GM12878 (cell line): ENCODE data around the gene RPS6KC1.

Experiments
- CTCF ChIP-seq, 3 experiments: IDR thresholded peaks in 2 of 3; conservative IDR thresholded peaks in 1 of 3; 2 replicates each; pipeline ENCODE4 v1.5.1; 2011; ENCODE audit warnings: low read depth in 3 of 3, low read length in 3 of 3, mild to moderate bottlenecking in 3 of 3, control low read depth in 2 of 3, moderate library complexity in 2 of 3, inconsistent platforms in 1 of 3, mixed read lengths in 1 of 3; ENCODE audit not compliant: control insufficient read depth in 2 of 3, insufficient read depth in 1 of 3; ENCODE audit errors: extremely low read depth in 1 of 3
- EP300 ChIP-seq, 2 experiments: fragments of 150-350 bp in 1 of 2; IDR thresholded peaks; 2 replicates each; pipeline ENCODE4 v1.6.1; 2011 to 2012; ENCODE audit warnings: low read depth in 2 of 2, low read length in 2 of 2, borderline replicate concordance in 1 of 2, improper control_type of control experiment in 1 of 2, inconsistent platforms in 1 of 2; ENCODE audit not compliant: control insufficient read depth in 1 of 2
- GABPA ChIP-seq: IDR thresholded peaks from 2 replicates; pipeline ENCODE4 v1.6.1; 2014; ENCODE audit warnings: antibody characterized with exemption, low read depth, mild to moderate bottlenecking, inconsistent platforms
- POLR2AphosphoS5 ChIP-seq: IDR thresholded peaks from 2 replicates; pipeline ENCODE4 v1.6.1; 2011; ENCODE audit warnings: mild to moderate bottlenecking, low read length, inconsistent platforms
- PRDM15 ChIP-seq: fragments of 450-650 bp; formaldehyde crosslinking; IDR thresholded peaks from 2 replicates; pipeline ENCODE4 v1.4.0; 2020; ENCODE audit warnings: mild to moderate bottlenecking, moderate library complexity
- RBBP5 ChIP-seq: fragments of 200-600 bp; sonication (generic); conservative IDR thresholded peaks from 2 replicates; pipeline ENCODE4 v1.6.1; 2016
- RCOR1 ChIP-seq: conservative IDR thresholded peaks from 2 replicates; pipeline ENCODE4 v1.6.1; 2012; ENCODE audit warnings: low read depth, low read length, improper control_type of control experiment
- SIX5 ChIP-seq: IDR thresholded peaks from 2 replicates; pipeline ENCODE4 v1.6.1; 2011; ENCODE audit warnings: mild to moderate bottlenecking, low read depth, low read length, moderate library complexity; ENCODE audit not compliant: severe bottlenecking
- TF ChIP-seq, protein P1 (sequence below): fragments of 450-650 bp; IDR thresholded peaks from 2 replicates; pipeline ENCODE4 v1.6.1; 2014; ENCODE audit warnings: mild to moderate bottlenecking

DNA sequence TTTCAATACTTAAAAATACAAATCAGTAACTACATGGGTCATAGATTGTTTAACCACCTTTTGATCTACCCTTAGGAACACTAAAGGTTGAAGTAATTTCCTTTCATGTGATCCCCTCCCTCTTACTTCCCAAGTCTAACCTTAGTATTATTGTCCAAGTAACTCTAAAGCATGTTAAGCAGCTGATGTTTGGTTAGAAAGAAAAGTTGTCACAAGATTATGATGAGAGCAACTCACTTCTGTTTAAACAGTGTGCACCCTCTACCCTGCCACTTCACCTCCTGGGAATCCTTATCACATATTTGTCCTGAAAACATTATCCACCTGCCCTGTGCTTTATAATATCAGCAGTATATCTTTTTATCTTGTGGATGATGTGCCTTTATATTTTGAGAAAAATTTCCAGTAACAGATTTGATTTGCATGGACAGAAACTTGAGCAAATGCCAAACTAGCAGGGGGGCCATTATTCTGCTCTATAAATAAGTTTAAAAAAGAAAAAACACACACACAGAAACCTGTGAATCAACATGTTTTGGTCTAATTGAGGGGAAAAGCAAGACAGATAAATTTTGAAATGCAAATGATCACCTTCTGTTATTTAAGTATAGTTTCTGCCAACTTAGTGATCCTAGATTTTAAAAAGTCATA is 194.3 kb downstream of the RPS6KC1 start:
- TF ChIP-seq GABPA (no peak), CTCF (IDR thresholded peaks at IDR 0.05 in 2 of 3, conservative IDR thresholded peaks at IDR 0.05 in 1 of 3; ENCODE audit: control insufficient read depth in 2 of 3, extremely low read depth in 1 of 3, insufficient read depth in 1 of 3, low read depth in 3 of 3, low read length in 3 of 3) (no peak), RCOR1 (no peak), RBBP5 (no peak), PRDM15 (CRISPR knock-in tag) (no peak), EP300 (IDR thresholded peaks at IDR 0.05; ENCODE audit: borderline replicate concordance in 1 of 2, control insufficient read depth in 1 of 2, low read depth in 2 of 2, low read length in 2 of 2) (no peak), SIX5 (no peak), POLR2AphosphoS5 (no peak)
- TF ChIP-seq, protein P1, sequence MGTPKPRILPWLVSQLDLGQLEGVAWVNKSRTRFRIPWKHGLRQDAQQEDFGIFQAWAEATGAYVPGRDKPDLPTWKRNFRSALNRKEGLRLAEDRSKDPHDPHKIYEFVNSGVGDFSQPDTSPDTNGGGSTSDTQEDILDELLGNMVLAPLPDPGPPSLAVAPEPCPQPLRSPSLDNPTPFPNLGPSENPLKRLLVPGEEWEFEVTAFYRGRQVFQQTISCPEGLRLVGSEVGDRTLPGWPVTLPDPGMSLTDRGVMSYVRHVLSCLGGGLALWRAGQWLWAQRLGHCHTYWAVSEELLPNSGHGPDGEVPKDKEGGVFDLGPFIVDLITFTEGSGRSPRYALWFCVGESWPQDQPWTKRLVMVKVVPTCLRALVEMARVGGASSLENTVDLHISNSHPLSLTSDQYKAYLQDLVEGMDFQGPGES: no peak
